NCI-H1436 (cell line): ENCODE results near the gene MON2.
"Not testable (repeated sequence)": the region's sequence is repeated elsewhere in the genome, so short reads cannot be mapped to it uniquely, and the experiment has no call there.

Experiments
- DNase-seq: peaks from one replicate; lab custom pipeline; 2025; lab: John Stamatoyannopoulos, UW

MON2 gene, protein sequence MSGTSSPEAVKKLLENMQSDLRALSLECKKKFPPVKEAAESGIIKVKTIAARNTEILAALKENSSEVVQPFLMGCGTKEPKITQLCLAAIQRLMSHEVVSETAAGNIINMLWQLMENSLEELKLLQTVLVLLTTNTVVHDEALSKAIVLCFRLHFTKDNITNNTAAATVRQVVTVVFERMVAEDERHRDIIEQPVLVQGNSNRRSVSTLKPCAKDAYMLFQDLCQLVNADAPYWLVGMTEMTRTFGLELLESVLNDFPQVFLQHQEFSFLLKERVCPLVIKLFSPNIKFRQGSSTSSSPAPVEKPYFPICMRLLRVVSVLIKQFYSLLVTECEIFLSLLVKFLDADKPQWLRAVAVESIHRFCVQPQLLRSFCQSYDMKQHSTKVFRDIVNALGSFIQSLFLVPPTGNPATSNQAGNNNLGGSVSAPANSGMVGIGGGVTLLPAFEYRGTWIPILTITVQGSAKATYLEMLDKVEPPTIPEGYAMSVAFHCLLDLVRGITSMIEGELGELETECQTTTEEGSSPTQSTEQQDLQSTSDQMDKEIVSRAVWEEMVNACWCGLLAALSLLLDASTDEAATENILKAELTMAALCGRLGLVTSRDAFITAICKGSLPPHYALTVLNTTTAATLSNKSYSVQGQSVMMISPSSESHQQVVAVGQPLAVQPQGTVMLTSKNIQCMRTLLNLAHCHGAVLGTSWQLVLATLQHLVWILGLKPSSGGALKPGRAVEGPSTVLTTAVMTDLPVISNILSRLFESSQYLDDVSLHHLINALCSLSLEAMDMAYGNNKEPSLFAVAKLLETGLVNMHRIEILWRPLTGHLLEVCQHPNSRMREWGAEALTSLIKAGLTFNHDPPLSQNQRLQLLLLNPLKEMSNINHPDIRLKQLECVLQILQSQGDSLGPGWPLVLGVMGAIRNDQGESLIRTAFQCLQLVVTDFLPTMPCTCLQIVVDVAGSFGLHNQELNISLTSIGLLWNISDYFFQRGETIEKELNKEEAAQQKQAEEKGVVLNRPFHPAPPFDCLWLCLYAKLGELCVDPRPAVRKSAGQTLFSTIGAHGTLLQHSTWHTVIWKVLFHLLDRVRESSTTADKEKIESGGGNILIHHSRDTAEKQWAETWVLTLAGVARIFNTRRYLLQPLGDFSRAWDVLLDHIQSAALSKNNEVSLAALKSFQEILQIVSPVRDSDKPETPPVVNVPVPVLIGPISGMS (N-terminal part only)

DNA sequence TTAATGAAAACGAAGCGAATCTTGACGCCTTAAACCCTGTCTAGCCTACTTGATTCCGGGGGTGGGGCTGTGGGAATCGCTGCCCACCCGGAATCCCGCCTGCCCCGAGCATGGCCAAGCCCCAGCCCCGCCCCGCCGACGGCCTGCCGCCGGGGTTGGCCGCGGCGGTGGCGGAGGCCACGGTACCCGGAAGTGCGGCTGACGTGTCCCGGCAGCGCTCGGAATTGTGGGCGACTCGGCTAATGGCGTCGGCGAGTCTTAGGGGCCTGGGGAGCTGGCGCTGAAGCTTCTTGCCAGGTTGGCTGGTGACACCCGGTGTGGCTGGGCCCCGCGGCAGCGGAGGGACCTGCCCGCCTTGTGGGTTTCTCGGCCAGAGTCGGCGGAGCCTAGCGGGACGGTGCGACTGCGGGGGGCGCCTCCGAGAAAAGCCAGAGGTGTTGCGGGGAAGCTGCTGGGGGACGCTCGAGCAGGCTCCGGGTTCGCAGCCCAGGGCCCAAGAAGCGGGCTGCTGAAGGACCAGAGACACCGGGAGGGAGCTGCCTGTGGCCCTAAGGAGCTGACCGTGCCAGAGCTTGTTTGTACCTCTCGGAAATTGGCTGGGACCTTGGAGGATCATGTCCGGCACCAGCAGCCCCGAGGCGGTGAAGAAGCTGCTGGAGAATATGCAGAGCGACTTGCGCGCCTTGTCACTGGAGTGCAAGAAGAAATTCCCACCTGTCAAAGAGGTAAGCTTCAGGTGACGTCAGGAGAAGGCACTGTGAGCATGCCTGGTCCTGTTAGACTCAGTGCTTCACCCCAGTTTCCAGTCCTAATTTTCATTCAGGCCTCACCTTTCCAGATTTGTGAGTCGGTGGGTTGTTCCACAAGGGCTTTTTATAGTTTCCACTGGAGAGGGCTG is at the start of gene MON2:
MON2 (plus strand) TSS at position 233 of the 898 bp plus-strand sequence; CDS start at position 615, 382 bp downstream.
- peak; percentile 76 for DNase-seq

DNA sequence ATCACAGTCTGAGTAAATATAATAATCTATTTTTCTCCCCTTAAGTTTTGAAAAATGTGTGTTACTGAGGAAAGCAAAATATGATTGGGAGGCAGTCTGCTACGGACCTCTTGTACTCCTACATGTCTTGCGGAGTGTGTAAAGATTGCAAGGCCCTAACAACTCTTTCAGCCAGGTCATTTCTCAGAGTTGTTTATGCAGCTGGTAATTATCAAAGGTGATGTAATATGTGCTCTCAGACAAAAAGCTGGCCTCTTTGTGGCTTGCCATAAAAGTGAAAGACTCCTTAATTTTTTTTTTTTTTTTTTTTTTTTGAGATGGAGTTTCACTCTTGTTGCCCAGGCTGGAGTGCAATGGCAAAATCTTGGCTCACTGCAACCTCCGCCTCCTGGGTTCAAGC is 40.5 kb upstream of the MON2 start:
- no peak for DNase-seq

DNA sequence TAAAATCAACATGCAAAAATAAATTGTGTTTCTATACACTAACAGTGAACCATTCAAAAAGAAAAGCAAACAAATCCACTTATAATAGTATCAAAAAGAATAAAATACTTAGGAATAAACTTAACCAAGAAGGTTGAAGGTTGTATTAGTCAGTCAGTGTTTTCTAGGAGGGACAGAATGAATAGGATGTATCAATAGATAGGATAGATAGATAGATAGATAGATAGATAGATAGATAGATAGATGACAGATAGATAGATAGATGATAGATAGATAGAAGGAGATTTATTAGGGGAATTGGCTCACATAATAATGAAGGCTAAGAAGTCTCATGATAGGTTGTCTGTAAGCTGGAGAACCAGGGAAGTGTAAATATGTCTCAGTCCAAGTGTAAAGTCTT is 37.2 kb upstream of the MON2 start:
- no peak for DNase-seq

DNA sequence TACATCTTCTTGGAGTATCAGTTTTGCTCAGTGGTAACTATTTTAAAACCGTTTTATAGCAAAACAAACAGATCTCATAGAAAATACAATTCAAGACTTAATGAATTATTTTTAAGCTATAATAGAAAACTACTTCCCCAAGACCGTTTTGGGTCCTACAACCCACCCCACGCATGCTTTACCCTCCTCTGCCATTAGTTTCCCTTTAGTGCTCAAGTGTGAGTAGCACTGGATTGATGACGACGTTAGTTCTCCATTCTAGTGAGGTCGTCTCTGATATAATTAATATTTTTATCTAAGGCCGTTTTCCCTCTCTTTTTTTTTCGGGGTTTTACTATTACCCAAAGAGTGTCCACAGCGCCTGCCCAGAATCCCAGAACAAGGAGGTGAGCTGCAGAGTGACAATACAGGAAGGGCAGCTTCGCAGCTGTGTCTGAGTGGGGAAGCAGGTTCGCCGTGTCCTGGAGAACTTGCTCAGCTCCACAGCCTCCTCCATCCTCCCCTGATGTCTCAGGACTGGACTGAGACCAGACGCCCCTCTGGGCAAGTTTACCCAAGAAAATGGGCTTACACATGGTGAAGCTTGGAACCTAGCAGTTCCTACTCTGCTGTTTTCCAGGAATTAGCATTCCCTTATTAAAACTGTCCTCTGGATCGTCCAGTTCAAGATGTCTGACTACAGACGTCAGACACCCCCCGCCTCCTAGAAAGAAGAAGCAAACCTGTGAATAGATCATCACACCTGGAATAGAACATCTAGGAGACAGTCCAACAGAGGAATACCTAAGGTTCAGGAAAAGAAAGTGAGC is 31.9 kb upstream of the MON2 start:
- DNase-seq: no peak

DNA sequence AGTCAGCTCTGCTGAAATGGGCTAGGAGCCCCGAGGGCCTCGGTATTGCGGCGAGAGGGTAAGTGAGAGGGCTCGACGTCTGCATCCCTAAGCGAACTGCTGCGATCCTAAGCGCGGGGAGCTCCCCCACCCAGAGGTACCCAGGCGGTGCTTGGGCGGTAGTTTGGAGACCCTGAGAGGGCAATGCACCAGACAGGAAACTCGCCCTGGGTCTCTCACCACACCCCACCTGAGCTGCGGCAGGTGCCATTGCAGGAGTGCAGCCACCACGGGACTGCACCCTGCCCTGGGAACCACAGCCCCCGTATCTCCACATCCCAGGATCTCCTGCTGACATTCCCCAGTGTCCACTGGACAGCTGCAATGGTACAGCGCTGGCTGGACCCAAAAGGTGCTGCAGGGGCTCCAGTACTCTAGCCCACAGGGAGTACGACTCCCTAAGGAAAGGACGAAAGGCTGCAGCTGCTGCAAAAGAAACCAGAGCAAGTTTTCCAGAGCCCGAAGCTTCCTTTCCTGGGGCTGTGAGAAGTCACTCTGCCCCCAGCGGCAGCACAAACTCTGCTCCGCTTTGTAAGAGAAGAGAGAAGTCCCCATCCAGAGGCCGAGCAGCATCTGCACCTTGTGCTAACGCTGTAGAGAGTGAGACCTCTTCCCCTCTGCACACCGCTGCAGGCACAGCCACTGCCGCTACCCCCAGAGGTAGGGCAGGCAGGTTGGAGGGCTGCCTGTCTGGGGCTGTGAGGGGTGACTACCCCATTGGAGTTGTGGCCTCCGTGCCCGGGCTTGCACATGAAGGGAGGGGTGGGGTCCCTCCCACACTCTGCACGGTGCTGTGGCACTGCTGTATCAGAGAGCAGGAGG is 31.1 kb upstream of the MON2 start:
- DNase-seq: peak; percentile 16

DNA sequence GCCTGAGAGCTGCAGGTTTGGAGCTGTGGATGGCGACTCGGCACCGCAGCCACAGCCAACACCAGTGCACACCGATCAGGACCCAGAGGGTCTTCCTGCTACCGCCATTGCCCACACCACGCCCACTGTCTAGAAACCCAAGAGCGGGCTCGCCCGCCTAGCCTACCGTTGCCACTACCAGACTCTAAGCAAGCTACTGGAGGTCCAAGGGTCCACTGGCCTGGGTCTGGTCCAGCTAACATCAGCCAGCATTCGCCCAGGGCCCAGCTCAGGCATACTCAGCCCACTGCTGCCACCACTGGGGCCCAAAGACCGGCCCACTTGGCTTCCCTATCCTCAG is 30.5 kb upstream of the MON2 start:
- DNase-seq: no peak

DNA sequence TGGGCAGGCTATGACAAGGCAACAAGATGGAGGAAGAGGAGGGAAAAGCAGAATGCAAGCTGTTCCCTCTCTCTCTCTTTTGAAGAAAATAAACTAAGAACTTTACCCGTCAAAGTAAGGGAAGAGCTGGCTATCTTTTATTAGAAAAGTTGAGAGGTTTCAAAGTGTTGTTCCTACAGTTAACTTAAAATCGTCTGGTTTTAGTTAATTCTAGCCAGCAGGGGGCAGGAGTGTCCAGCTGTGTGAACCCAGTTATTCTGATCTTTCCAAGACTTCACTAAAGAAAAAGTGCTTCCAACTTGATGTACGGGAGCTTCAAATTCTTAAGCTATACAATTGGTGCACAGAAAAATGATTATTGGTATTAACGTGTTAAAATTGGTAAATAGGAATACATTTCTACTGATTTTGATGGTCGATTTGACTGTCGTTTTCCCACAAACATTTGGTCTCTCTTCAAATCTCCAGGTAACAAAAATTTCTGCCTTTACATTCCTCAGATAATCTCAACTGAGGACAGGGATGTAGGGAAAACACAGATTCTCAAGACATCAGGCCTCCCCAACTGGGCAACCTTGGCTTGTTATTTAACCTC is 28.4 kb upstream of the MON2 start:
- peak; percentile 36 for DNase-seq

DNA sequence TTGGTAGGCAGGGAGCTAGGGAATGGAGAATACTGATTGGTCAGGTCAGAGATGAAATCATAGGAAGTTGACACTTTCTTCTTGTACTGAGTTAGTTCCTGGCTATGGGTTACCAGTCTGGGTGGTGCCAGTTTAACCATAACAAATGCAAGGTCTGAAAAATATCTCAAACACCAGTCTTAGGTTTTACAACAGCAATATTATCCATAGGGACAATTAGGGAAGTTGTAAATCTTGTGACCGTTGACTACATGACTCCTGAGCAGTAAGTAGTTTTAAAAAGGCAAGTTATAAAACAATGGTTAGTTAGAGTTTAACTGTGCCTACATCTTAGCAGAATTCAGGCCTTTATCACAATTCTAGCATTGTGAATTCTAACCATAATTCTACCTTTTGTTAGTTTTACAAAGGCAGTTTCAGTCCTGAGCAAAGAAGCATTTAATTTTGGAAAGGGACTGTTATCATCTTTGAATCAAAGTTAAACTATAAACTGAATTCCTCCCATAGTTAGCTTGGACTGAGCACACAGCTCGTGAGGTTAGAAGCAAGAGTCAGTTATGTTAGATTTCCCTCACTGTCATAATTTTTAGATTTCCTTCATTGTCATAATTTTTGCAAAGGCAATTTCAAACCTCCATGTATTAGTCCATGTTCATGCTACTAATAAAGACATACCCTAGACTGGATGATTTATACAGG is 19.7 kb upstream of the MON2 start:
- no peak for DNase-seq

DNA sequence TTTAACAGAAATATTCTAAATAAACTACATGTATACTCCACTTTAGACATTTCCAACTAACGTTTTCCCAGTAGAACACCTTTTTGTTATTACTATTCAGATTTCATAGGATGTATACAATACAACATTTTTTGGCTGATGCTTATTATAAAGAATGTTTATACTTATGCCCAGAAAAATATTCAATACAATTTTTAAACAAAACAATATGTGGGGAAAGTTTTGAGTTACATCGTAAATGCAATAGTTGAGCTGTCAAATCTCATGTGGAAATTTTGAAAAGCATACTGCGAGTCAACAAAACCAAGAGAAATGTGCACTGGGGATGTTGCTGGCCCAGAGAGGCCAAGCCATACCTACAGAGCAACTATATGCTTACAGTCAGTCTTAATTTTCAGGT is 18.2 kb upstream of the MON2 start:
- DNase-seq: no peak

DNA sequence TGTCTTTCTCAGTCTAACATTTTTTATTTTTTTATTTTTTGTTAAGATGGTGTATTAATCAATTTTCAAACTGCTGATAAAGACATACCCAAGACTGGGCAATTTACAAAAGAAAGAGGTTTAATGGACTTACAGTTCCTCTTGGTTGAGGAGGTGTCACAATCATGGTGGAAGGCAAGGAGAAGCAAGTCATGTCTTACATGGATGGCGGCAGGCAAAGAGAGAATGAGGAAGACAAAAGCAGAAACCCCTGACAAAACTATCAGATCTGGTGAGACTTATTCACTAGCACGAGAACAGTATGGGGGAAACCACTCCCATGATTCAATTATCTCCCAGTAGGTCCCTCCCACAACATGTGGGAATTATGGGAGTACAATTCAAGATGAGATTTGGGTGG is 11.2 kb upstream of the MON2 start:
- DNase-seq: not testable (repeated sequence)

DNA sequence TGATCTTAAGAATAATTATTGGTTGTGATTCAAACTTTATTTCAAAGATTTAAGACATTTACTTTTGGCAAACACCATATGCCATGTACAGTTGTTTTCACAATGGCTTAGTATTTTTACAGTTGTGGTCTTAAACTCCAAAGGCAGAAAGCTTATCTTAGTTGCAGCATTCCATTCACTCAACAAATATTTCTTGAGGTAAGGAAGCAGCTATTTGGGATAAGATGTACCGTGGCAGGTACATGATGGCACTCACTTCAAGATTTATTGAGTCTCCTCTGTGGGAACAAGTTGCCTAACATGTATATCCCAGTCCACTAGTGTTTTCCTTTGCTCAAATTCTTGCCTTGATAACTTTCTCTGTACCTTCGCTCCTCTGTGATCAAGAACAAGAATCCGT is 8.0 kb upstream of the MON2 start:
- DNase-seq: no peak

DNA sequence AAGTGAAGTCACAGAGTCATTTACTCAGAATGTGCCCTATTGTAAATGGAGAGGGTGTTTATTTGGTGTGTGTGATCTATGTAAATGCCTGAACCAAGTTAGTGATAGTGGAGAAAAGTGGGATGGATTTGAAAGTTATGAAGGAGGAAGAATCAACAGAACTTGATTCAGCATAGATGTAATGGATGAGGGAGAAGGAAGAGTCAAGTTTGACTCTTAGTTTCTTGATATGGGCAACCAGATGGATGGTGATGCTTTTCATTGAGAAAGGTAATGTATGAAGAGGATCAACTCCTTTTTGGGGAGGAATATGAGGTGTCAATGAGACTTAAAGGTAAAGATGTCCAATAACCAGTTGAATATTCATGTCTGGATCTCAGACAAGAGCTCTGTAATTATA is 6.7 kb upstream of the MON2 start:
- no peak for DNase-seq

DNA sequence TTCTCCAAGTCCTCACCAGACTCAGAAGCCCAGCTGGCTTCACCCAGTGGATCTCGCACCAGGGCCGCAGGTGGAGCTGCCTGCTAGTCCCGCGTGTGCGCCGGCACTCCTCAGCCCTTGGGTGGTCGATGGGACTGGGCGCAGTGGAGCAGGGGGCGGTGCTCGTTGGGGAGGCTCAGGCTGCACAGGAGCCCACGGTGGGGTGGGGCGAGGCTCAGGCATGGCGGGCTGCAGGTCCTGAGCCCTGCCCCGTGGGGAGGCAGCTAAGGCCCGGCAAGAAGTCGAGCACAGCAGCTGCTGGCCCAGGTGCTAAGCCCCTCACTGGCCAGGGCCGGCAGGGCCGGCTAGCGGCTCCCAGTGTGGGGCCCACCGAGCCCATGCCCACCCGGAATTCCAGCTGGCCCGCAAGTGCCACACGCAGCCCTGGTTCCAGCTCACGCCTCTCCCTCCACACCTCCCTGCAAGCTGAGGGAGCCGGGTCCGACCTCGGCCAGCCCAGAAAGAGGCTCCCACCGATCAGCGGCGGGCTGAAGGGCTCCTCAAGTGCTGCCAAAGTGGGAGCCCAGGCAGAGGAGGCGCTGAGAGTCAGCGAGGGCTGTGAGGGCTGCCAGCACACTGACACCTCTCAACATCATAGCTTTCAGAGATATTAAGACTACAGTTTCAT is 5.3 kb upstream of the MON2 start:
- DNase-seq: not testable (repeated sequence)

DNA sequence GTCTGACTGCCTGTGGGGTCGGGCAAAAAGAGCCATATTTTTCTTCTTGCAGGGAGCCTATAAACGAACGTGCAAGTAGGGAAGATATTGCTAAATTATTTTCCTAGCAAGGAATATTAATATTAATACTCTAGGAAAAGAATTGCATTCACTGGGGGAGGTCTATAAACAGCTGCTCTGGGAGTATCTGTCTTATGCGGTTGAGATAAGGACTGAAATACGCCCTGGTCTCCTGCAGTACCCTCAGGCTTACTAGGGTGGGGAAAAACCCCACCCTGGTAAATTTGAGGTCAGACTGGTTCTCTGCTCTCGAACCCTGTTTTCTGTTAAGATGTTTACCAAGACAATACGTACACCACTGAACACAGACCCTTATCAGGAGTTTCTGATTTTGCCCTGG is 3.4 kb upstream of the MON2 start:
- DNase-seq: not testable (repeated sequence)

DNA sequence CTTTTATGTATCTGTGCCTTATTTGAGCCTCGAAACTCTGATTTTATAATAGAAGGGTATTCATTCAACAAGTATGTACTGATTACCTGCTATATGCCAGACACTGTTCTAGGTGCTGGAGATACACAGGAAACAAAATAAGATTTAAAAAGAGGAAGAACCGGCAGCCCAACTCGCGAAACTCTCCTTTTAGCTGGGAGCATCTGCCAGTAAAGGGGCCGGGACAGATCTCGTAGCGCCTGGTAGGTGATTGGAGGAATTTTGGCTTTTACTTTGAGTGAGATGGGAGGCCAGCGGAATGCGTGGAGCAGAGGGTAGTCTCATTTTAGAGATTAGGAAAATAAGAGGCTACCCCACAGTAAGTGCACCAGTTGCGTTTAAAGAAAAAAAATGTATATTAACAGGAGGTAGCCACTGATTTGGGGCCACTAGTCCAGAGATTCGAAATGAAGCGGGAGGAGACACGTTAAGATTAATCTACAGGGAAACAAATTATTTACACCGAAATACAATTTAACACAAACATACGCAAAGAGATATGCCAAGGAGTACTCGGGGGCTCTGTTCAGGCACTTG is 520 bp upstream of the MON2 start:
- peak; percentile 1 for DNase-seq

DNA sequence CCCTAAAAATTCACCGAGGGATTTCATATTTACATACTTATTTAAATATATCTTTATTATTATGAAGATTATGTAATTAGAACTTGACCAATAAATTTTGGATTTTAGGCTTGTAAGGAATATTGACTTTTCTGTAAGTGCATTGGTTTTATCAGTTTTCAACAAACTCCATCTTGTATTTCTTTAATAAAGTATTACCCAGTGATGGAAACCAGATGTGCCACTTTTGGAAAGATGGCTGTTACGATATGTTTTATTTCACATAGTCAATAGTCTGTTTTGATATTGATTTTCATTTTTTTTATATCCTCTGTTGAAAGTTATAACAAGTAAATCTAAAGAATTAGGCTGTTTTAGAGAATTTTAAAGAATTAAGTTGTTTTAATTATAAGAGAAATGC is 1.8 kb downstream of the MON2 start:
- no peak for DNase-seq

DNA sequence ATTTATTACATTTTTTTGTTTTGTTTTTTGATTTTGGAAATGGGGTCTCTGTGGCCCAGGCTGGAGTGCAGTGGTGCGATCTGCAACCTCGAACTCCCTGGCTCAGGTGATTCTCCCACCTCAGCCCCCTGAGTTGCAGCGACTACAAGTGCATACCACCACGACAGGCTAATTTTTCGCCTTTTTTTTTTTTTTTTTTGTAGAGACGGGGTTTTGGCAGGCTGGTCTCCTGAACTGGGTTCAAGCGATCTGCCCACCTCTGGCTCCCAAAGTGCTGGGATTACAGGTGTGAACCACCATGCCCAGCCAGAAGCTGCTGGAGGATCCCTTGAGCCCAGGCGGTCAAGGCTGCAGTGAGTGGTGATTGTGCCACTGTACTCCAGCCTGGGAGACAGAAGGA is 2.3 kb downstream of the MON2 start:
- no peak for DNase-seq

DNA sequence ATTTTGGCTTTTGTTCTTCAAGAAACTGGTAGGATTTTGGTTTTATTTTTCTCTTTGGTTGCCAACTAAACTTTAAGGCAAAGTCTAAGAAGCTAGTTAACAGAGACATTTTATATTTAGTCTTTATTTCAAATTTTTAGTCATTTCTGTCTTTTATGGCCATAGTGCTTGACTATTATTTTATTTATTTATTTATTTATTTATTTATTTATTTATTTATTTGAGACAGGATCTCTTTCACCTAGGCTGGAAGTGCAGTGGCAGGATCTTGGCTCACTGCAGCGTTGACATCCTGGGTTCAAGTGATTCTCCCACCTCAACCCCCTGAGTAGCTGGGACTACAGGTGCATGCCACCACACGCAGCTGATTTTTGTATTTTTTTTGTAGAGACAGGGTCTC is 3.1 kb downstream of the MON2 start:
- no peak for DNase-seq
